Measurements from ENCODE around the gene G0S2. TPM values are rescaled to one million over a fixed set of nuclear protein-coding genes. Genes with fewer than 3 reads are reported as not detected.

Gene G0S2
- total and polyA plus RNA-seq, 9 of the 15 experiments (the other 6 are each of a cell fraction or from before 2014, with no cell fraction given), result 0.18 to 65.6 (median 11.4) TPM

DNA sequence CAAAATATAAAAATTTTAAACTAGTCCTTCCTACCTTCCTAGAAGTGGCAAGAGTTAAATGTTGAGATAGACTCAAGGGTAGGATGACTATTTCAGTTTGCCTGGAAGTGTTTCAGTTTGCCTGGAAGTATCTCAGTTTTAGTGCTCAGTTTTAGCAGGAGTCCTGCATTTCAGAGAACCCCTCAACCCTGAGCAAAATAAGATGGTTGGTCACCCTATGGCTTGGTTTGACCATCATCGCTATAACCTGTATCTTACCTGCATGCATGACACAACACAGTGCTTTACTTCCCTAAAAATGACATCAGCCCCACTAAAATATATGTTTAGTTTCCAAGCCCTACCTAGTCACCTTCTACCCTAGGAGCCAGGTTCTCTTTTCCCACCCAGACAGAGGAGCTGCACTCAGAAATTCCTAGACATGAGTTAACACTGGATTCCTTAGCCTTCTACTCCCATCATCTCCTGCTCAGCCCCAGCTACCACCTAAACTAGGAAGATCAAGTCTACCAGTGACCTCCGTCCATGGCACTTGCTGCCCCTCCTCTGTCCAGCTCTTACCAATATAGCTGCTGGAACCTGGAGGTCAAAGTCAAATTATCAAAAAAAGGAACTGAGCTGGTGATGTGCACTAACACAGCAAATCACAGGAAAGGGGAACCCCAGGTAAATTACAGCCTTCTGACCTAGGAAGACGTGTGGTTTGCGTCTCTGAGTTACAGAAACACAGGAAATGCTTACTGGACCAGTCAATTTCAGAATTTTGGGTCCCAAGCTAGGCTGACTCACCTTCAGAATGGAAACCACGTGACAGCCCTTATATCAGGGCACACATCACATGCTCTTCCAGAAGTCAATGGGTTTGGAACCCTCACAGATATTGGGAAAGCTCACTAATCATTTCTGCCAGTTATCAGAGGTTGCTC is 2.2 kb upstream of the G0S2 start (continued):
- TF ChIP-seq ZNF639 (CRISPR knock-in tag; conservative IDR thresholded peaks at IDR 0.05 in 1 of 2, IDR thresholded peaks at IDR 0.05 in 1 of 2), result no peak
- TF ChIP-seq NEUROD1 (IDR thresholded peaks at IDR 0.05; ENCODE audit: borderline replicate concordance, low read depth, low read length, partially characterized antibody), result no peak
- TF ChIP-seq L3MBTL2 (IDR thresholded peaks at IDR 0.05), result peak; percentile 81
- TF ChIP-seq POLR3A (IDR thresholded peaks at IDR 0.05; ENCODE audit: borderline replicate concordance, extremely low read depth, insufficient read depth, insufficient read length), result no peak
- peak; percentile 45 for TF ChIP-seq GABPA (tag; conservative IDR thresholded peaks at IDR 0.05; ENCODE audit: low read depth)
- no peak for TF ChIP-seq ATF1 (CRISPR knock-in tag; IDR thresholded peaks at IDR 0.05)
- no peak for TF ChIP-seq ATF1 (tag; IDR thresholded peaks at IDR 0.05)
- TF ChIP-seq TSC22D4 (tag; IDR thresholded peaks at IDR 0.05), result no peak
- TF ChIP-seq KLF6 (CRISPR knock-in tag; IDR thresholded peaks at IDR 0.05; ENCODE audit: borderline replicate concordance), result peak; percentile 49; the same call in 1 of the 2 replicates
- TF ChIP-seq ZNF140 (CRISPR knock-in tag; IDR thresholded peaks at IDR 0.05), result no peak
- TF ChIP-seq FUS (optimal IDR thresholded peaks at IDR 0.05; ENCODE audit: low read depth, low read length), result no peak
- 0 out of 2 replicates have a peak, but pooled peaks have one; percentile 9 for TF ChIP-seq MECOM (CRISPR knock-in tag; IDR thresholded peaks at IDR 0.05)
- no peak for TF ChIP-seq BRCA1 (IDR thresholded peaks at IDR 0.05)
- TF ChIP-seq BRCA1 (CRISPR knock-in tag; IDR thresholded peaks at IDR 0.05), result no peak
- no peak for TF ChIP-seq ELK3 (CRISPR knock-in tag; IDR thresholded peaks at IDR 0.05)
- TF ChIP-seq ESRRA (IDR thresholded peaks at IDR 0.05; ENCODE audit: borderline replicate concordance, low read depth), result no peak; the same call in 1 of the 2 replicates
- TF ChIP-seq, protein P1, sequence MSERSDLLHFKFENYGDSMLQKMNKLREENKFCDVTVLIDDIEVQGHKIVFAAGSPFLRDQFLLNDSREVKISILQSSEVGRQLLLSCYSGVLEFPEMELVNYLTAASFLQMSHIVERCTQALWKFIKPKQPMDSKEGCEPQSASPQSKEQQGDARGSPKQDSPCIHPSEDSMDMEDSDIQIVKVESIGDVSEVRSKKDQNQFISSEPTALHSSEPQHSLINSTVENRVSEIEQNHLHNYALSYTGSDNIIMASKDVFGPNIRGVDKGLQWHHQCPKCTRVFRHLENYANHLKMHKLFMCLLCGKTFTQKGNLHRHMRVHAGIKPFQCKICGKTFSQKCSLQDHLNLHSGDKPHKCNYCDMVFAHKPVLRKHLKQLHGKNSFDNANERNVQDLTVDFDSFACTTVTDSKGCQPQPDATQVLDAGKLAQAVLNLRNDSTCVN (CRISPR knock-in tag; IDR thresholded peaks at IDR 0.05), result no peak
- TF ChIP-seq, protein P2, sequence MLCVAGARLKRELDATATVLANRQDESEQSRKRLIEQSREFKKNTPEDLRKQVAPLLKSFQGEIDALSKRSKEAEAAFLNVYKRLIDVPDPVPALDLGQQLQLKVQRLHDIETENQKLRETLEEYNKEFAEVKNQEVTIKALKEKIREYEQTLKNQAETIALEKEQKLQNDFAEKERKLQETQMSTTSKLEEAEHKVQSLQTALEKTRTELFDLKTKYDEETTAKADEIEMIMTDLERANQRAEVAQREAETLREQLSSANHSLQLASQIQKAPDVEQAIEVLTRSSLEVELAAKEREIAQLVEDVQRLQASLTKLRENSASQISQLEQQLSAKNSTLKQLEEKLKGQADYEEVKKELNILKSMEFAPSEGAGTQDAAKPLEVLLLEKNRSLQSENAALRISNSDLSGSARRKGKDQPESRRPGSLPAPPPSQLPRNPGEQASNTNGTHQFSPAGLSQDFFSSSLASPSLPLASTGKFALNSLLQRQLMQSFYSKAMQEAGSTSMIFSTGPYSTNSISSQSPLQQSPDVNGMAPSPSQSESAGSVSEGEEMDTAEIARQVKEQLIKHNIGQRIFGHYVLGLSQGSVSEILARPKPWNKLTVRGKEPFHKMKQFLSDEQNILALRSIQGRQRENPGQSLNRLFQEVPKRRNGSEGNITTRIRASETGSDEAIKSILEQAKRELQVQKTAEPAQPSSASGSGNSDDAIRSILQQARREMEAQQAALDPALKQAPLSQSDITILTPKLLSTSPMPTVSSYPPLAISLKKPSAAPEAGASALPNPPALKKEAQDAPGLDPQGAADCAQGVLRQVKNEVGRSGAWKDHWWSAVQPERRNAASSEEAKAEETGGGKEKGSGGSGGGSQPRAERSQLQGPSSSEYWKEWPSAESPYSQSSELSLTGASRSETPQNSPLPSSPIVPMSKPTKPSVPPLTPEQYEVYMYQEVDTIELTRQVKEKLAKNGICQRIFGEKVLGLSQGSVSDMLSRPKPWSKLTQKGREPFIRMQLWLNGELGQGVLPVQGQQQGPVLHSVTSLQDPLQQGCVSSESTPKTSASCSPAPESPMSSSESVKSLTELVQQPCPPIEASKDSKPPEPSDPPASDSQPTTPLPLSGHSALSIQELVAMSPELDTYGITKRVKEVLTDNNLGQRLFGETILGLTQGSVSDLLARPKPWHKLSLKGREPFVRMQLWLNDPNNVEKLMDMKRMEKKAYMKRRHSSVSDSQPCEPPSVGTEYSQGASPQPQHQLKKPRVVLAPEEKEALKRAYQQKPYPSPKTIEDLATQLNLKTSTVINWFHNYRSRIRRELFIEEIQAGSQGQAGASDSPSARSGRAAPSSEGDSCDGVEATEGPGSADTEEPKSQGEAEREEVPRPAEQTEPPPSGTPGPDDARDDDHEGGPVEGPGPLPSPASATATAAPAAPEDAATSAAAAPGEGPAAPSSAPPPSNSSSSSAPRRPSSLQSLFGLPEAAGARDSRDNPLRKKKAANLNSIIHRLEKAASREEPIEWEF (CRISPR knock-in tag; IDR thresholded peaks at IDR 0.05), result no peak

All from K562 (cell line).